ENCODE measurements around the gene HLX.

DNA sequence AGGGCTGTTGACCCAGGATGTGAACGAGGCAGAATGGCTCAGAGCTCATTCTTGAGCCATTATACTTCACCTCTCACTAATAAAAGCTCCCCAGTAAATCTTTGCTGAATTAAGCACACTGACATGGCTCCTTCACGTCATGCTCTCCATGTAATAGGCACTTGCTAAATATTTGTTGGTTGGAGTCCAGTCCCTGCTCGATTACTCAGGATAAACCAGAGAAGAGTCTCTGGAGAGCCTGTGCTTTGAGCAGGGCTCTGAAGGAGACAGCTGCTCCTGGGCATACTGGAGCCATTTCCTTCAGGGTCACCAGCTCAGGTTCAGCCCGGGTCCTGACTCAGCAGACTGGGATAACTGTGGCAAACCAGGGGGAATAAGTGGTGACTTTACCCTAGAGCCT, 46.9 kb downstream of the HLX start:
- TF ChIP-seq, protein P1, sequence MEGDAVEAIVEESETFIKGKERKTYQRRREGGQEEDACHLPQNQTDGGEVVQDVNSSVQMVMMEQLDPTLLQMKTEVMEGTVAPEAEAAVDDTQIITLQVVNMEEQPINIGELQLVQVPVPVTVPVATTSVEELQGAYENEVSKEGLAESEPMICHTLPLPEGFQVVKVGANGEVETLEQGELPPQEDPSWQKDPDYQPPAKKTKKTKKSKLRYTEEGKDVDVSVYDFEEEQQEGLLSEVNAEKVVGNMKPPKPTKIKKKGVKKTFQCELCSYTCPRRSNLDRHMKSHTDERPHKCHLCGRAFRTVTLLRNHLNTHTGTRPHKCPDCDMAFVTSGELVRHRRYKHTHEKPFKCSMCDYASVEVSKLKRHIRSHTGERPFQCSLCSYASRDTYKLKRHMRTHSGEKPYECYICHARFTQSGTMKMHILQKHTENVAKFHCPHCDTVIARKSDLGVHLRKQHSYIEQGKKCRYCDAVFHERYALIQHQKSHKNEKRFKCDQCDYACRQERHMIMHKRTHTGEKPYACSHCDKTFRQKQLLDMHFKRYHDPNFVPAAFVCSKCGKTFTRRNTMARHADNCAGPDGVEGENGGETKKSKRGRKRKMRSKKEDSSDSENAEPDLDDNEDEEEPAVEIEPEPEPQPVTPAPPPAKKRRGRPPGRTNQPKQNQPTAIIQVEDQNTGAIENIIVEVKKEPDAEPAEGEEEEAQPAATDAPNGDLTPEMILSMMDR (conservative IDR thresholded peaks at IDR 0.05; ENCODE audit: low read depth, low read length): no peak
- TF ChIP-seq EZH2 (IDR thresholded peaks at IDR 0.05; ENCODE audit: low read length, unreplicated experiment) (no peak), EZH2phosphoT487 (IDR thresholded peaks at IDR 0.05; ENCODE audit: borderline replicate concordance, low read length) (no peak)

Data from PC-3 (cell line).